GM21360 (cell line): ENCODE results near the gene GMFB.

Experiments
- ATAC-seq: cut with Tn5 transposase; IDR thresholded peaks from one replicate; pipeline ENCODE4 v1.9.1; 2021; ENCODE audit warnings: mild to moderate bottlenecking, moderate library complexity; ENCODE audit not compliant: unreplicated experiment

GMFB gene

DNA sequence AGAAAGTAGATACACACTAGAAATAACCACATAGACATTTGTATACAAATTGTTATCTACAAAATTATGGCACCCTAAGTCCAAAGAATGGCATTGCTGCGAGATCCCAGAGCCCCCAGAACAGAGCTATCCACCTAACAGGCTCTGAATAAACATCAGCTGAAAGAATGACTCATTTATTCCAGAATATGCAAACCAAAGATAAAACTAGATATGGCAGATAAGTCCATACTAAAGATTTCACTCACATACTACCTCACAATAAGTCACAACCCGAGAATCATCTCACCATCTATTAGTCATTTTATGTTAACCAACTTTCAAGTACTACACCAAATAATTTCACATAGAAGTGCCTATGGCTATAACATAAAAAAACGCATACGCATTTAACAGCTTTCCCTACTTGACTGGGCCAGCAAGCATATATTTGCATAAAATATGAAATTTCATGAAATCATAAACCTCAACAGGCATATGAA, 53.2 kb downstream of the GMFB start:
- peak; percentile 42 for ATAC-seq

DNA sequence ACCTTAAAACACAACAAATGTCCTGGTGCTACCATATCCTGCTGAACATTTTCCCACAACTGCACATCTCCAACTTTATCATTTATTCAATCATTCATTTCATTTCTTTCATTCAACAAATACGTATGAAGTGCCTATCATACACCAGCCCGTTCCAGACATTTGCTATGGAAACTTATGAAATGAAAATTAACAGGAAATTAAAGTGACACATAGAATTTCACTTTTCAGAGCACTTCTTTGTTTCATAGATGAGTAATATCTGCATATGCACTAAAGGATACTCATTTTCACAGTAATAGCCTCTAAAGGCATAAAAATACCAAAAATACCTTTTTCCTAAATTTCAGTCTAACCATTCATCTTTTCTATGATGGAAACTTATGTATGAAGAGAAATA, 60.3 kb downstream of the GMFB start:
- ATAC-seq: no peak

DNA sequence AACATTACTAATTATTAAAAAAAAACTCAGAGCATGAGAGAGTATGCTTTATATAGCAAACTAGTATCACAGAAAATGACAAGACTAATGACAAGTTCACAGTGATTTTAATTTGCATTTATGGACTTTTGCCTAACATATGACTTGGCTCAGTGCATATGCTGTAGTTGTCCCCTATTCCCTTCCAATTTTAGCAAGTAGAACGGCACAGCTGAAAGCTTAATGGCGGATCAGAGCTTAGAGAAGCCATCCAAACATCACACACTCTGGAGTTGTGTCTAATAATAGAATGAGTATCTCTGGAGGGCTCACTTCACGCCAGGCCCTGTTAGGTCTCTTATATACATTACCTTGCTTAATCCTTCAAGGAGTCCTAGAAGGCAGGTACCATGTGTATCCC, 60.9 kb downstream of the GMFB start:
- no peak for ATAC-seq

DNA sequence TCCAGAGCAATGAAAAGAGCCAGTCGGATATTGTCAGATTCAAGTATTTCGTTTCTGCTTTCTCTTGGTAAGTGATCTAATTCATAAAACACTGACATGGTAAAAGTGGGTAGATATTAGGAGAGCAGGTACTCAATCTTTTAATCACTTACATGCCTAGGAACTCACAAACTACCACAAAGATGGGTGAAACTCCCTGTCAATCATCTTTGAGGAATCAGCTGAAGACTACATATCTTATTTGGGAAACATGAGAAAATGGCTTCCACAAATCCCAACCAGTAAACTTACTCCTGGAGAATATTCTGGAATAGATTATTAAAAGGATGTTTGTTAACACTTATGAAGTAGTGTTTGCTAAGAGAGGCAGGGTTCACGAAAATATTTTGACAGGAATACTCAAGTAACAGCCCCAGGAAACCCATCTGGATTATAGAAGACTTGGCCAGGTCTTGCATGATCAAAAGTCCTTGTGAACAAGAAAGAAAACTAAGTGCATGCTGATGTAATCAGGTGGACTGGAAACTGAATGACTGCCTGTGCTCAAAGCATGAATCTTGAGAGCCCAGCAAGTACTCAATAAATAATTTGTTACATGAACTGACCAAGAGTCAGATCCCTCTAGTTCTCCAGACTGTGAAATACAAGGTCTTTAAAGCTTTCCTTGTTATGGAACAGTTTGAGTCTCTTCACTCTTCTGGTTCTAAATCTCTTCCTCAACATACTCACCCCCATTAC, 63.1 kb downstream of the GMFB start:
- ATAC-seq: no peak

DNA sequence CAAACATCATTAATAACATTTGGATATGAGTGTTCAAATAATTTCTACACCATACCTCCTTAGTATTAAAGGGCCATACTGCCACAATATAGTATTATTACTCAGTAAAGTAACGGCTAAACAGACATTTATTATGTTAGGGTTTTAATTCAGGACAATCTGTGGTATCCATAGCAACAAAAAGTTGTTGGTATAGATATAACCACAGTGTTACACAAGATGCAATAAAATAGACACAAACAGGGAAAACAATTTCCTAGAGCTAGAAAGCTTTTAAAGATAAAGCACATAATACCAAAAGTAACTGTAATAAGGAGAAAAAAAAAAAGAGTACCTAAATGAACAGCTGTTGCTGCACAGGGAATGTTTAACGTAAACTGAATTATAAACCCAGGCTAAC, 63.7 kb downstream of the GMFB start:
- no peak for ATAC-seq
